ENCODE data around the gene PSMD14. TPM values are rescaled to one million over a fixed set of nuclear protein-coding genes. Genes with fewer than 3 reads are reported as not detected.

The PSMD14 gene
- total and polyA plus RNA-seq, 2 of the 13 experiments (the other 11 are each of a cell fraction or from before 2014, with no cell fraction given), result 60.6 to 149 TPM

GRCh38 chr2:161308178-161308955 lies at the start of gene PSMD14 (continued):
- TF ChIP-seq HNF1B (CRISPR knock-in tag; IDR thresholded peaks at IDR 0.05) (peak; percentile 96), ZBTB7B (CRISPR knock-in tag; IDR thresholded peaks at IDR 0.05) (peak; percentile 52; the same call in 1 of the 2 replicates), ZNF674 (CRISPR knock-in tag; IDR thresholded peaks at IDR 0.05; ENCODE audit: low read depth) (no peak), ZNF260 (CRISPR knock-in tag; IDR thresholded peaks at IDR 0.05; ENCODE audit: borderline replicate concordance, low read depth) (no peak), ZNF709 (CRISPR knock-in tag; IDR thresholded peaks at IDR 0.05) (peak; percentile 97; the same call in 1 of the 2 replicates), ZNF629 (CRISPR knock-in tag; conservative IDR thresholded peaks at IDR 0.05) (peak; percentile 27; the same call in 1 of the 2 replicates), SIX4 (CRISPR knock-in tag; IDR thresholded peaks at IDR 0.05) (no peak), ZNF101 (CRISPR knock-in tag; IDR thresholded peaks at IDR 0.05; ENCODE audit: borderline replicate concordance, low read depth) (no peak), HES4 (CRISPR knock-in tag; IDR thresholded peaks at IDR 0.05; ENCODE audit: borderline replicate concordance) (peak; percentile 84), KLF6 (CRISPR knock-in tag; IDR thresholded peaks at IDR 0.05) (peak; percentile 97), BHLHE40 (IDR thresholded peaks at IDR 0.05; ENCODE audit: low read length) (peak; percentile 50), ZNF605 (CRISPR knock-in tag; IDR thresholded peaks at IDR 0.05) (peak; percentile 98), ZNF616 (CRISPR knock-in tag; IDR thresholded peaks at IDR 0.05; ENCODE audit: low read depth) (peak; percentile 32; the same call in 1 of the 2 replicates), ZNF569 (CRISPR knock-in tag; IDR thresholded peaks at IDR 0.05; ENCODE audit: borderline replicate concordance) (0 out of 2 replicates have a peak, but pooled peaks have one; percentile 25), AFF4 (CRISPR knock-in tag; IDR thresholded peaks at IDR 0.05) (no peak), HNF4A (CRISPR knock-in tag; IDR thresholded peaks at IDR 0.05) (no peak; the same call in 1 of the 2 replicates), GZF1 (CRISPR knock-in tag; IDR thresholded peaks at IDR 0.05) (peak; percentile 91), ERF (CRISPR knock-in tag; IDR thresholded peaks at IDR 0.05) (peak; percentile 95), CTCF (CRISPR knock-in tag; IDR thresholded peaks at IDR 0.05) (peak; percentile 29; the same call in 1 of the 2 replicates), TSC22D2 (CRISPR knock-in tag; IDR thresholded peaks at IDR 0.05; ENCODE audit: borderline replicate concordance) (peak; percentile 59; the same call in 1 of the 2 replicates), HNF4G (IDR thresholded peaks at IDR 0.05; ENCODE audit: borderline replicate concordance, low read depth, low read length) (peak; percentile 73; the same call in 1 of the 2 replicates), HNF4G (CRISPR knock-in tag; IDR thresholded peaks at IDR 0.05; ENCODE audit: borderline replicate concordance, low read depth) (peak; percentile 58; the same call in 1 of the 2 replicates), ZNF350 (CRISPR knock-in tag; IDR thresholded peaks at IDR 0.05; ENCODE audit: borderline replicate concordance, low read depth) (peak; percentile 99)

Measured in HepG2 (cell line).